ENCODE measurements around the gene THPO. TPM values are rescaled to one million over a fixed set of nuclear protein-coding genes. Genes with fewer than 3 reads are reported as not detected.
A peak's percentile ranks its signal among the peaks of the same experiment; 100 is the strongest.

THPO gene
- total RNA-seq, 1 donor from 2014 or later, result 0.24 TPM

GRCh38 chr3:184337399-184337714 lies 40.6 kb downstream of the THPO start, which contains the start of gene FAM131A:
Gene FAM131A (plus strand): TSS chr3:184337600. CDS start chr3:184337631, 31 bp downstream.
- Histone ChIP-seq H3K27ac (peak within 1 kb of the TSS; percentile 93), H3K9me3 (no peaks in the 10 kb centered on the region), H3K4me3 (peak within 1 kb of the TSS; percentile 78), H3K4me1 (peaks cover 32% of the 10 kb centered on the region), H3K36me3 (peaks cover 42% of the 10 kb centered on the region), H3K27me3 (ENCODE audit: low read depth) (no peaks in the 10 kb centered on the region)
- TF ChIP-seq CTCF (IDR thresholded peaks at IDR 0.05), result no peak
- intact Hi-C loops (cut with DNase I), result no loop called here
- ATAC-seq, result no peak
- no peak for DNase-seq

GRCh38 chr3:184336547-184337398 lies 41.2 kb downstream of the THPO start:
- peaks cover 32% of the 10 kb centered on the region for H3K4me1 ChIP-seq
- no peaks in the 10 kb centered on the region for H3K9me3 ChIP-seq
- H3K27ac ChIP-seq, result peak overlapping the region; percentile 93
- peak; percentile 11 to 29 for ATAC-seq
- intact Hi-C loops (cut with DNase I), result no loop called here
- H3K36me3 ChIP-seq, result peaks cover 42% of the 10 kb centered on the region
- H3K27me3 ChIP-seq (ENCODE audit: low read depth), result no peaks in the 10 kb centered on the region
- DNase-seq, result no peak
- H3K4me3 ChIP-seq, result peak overlapping the region; percentile 78
- TF ChIP-seq CTCF (IDR thresholded peaks at IDR 0.05), result no peak

GRCh38 chr3:184335661-184336546 lies 42.1 kb downstream of the THPO start:
- peaks cover 46% of the 10 kb centered on the region for H3K36me3 ChIP-seq
- ATAC-seq, result peak; percentile 88 to 89
- peaks cover 32% of the 10 kb centered on the region for H3K4me1 ChIP-seq
- H3K4me3 ChIP-seq, result peak overlapping the region; percentile 78
- H3K27me3 ChIP-seq (ENCODE audit: low read depth), result no peaks in the 10 kb centered on the region
- TF ChIP-seq CTCF (IDR thresholded peaks at IDR 0.05), result no peak
- peak overlapping the region; percentile 93 for H3K27ac ChIP-seq
- intact Hi-C loops (cut with DNase I), result no loop called here
- DNase-seq, result peak; percentile 90
- no peaks in the 10 kb centered on the region for H3K9me3 ChIP-seq

- Histone ChIP-seq H3K27me3 (ENCODE audit: low read depth) (no peaks in the 10 kb centered on the region), H3K4me3 (peak overlapping the region; percentile 78), H3K9me3 (no peaks in the 10 kb centered on the region), H3K36me3 (peaks cover 52% of the 10 kb centered on the region), H3K4me1 (peaks cover 32% of the 10 kb centered on the region), H3K27ac (peak overlapping the region; percentile 93)
- ATAC-seq, result no peak
- no peak for TF ChIP-seq CTCF (IDR thresholded peaks at IDR 0.05)
- no peak for DNase-seq
- intact Hi-C loops (cut with DNase I), result no loop called here
Measured at GRCh38 chr3:184335291-184335660, 42.7 kb downstream of the THPO start.

- intact Hi-C loops (cut with DNase I), result no loop called here
- Histone ChIP-seq H3K36me3 (peaks cover 59% of the 10 kb centered on the region), H3K4me1 (peaks cover 32% of the 10 kb centered on the region), H3K4me3 (no peak overlapping the region), H3K9me3 (no peaks in the 10 kb centered on the region), H3K27ac (peak overlapping the region; percentile 93), H3K27me3 (ENCODE audit: low read depth) (no peaks in the 10 kb centered on the region)
- ATAC-seq, result no peak
- DNase-seq, result no peak
- TF ChIP-seq CTCF (IDR thresholded peaks at IDR 0.05), result no peak
Measured at GRCh38 chr3:184334470-184335158, 43.4 kb downstream of the THPO start.
